Hematopoietic multipotent progenitor cell (in vitro differentiated cells): ENCODE measurements around the gene ZNF91. TPM values are rescaled to one million over a fixed set of nuclear protein-coding genes. Genes with fewer than 3 reads are reported as not detected.
"Not testable (repeated sequence)": the region's sequence is repeated elsewhere in the genome, so short reads cannot be mapped to it uniquely, and the experiment has no call there.

Experiments
- DNase-seq, 3 donors: peaks; one replicate each; pipeline ENCODE4 v3.0.0-alpha.2; 2011 to 2015; ENCODE audit warnings: low read depth in 2 of 3, low spot score in 2 of 3
- small RNA-seq: library from RNA; depleted of rRNA; stranded (forward); fragments of <200 nt; gene quantifications from one replicate; pipeline ENCODE3, GENCODE V24; 2012
- total RNA-seq: library from RNA; depleted of rRNA; stranded (reverse); fragments of >200 nt; gene quantifications from one replicate; pipeline ENCODE4 v1.2.3, GENCODE V29; 2012

The ZNF91 gene
- total RNA-seq, 1 donor: 21.8 TPM

- DNase-seq: not testable (repeated sequence)
These were observed 73.9 kb downstream of the ZNF91 start for GRCh38 chr19:23321403-23321802.

- not testable (repeated sequence) for DNase-seq
These were observed 75.7 kb downstream of the ZNF91 start for GRCh38 chr19:23319571-23319970.

- DNase-seq: not testable (repeated sequence)
These were observed 76.3 kb downstream of the ZNF91 start for GRCh38 chr19:23318941-23319340.

- no peak for DNase-seq
These were observed 77.1 kb downstream of the ZNF91 start for GRCh38 chr19:23318143-23318542.

GRCh38 chr19:23315286-23315685, 80.0 kb downstream of the ZNF91 start:
- no peak for DNase-seq

GRCh38 chr19:23314505-23315251, 80.6 kb downstream of the ZNF91 start:
- no peak for DNase-seq

- DNase-seq: no peak
These were observed 82.1 kb downstream of the ZNF91 start for GRCh38 chr19:23313196-23313595.

- DNase-seq: no peak
These were observed 82.8 kb downstream of the ZNF91 start for GRCh38 chr19:23312515-23312914.

DNA sequence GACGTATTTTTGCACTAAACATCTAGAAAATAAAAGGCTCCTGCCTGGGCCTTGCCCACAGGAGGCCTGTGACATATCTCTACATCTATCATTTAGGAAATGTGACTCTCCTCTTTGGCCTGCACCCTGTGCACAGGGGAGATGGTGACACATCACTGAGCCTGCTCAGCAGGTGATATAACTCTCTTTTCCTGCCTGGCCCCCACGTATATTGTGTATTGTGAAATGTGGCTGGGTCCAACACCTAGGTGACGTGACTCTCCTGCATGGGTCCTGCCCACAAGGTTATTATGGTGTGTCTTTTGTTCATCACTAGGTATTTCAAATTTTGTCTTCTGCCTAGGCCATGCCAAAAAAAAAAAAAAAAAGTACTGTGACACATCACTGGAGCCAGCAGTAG, 83.7 kb downstream of the ZNF91 start:
- DNase-seq: no peak

DNA sequence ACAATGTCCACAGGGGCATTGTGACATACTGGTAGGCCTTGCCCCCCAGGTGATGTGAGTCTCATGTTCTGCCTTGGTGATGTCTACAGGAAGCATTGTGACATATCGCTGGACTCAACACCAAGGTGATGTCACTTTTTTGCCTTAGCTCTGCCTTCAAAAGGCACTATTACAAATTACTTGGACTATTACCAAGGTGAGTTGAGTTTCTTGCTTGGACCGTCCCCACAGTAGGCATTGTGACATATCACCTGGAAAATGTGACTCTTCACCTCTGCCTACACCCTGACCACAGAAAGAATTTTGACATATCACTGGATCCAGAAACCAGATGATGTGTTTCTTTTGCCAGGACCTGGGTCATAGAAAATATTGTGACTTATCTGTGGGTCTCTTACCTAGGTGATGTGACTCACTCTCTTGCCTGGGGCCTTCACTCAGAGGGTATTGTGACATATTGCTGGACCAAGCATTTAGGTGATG, 84.5 kb downstream of the ZNF91 start:
- DNase-seq: no peak

- no peak for DNase-seq
These were observed 85.3 kb downstream of the ZNF91 start for GRCh38 chr19:23309926-23310325.

DNA sequence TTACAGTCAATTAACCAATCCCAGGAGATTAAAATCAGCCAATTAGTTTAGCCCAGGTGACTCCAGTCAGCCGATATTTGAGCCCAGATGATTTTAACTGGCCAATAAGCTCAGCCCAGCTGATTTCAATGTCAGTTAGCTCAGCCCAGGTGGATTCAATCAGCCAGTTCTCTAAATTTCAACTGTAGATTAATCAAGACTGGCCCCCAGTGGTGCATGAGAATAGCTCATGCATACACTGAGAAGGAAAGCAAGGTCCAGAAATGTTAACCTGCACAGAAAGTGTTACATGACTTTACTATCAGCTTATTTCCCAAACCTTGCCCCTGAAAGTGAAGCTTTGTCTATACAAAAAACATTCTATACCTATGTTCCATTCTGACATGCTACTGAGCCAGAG, 89.7 kb downstream of the ZNF91 start:
- DNase-seq: peak in 1 of 3 donors; percentile 6

DNA sequence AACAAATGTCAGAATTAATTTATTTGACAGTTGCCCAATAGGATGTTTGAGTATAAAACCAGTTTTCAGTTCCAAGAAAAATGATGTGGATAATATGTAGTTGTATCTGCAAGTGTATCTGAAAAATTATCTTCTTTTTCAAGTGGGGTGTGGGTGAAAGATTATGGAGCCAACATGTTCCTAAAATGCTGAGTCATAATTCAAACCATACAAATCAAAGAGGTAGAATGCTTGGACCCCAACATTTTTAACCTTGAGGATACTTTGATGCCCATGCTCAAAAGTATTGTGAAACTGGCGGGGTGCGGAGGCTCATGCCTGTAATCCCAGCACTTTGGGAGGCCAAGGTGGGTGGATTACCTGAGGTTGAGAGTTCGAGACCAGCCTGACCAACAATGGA, 91.0 kb downstream of the ZNF91 start:
- DNase-seq: no peak

DNA sequence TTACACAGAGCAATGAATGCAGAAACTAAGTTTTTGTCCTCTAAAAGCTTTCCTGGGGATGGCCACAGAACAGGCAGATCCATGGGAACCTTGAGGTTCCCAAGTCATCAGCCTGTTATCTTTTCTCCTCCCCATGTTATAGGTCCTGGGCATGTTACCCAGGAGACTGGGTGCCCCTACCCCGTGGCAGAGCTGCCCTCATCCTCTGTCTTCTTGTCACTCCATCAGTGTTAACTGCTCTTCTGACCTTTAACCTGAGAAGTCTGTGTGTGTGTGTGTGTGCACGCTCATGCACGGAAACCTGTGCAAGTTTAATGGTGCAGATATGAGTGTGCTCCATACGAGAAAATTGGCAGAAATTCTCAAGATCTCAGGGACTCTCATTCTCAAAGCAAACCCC, 101.1 kb downstream of the ZNF91 start:
- DNase-seq: no peak

DNA sequence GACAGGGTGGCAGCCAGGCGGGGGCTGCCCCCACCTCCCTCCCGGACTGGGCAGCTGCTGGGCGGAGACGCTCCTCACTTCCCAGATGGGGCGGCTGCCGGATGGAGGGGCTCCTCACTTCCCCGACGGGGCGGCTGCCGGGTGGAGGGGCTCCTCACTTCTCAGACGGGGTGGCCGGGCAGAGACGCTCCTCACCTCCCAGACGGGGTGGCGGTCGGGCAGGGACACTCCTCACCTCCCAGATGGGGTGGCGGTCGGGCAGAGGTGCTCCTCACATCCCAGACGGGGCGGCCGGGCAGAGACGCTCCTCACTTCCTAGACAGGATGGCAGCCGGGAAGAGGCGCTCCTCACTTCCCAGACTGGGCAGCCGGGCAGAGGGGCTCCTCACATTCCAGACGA, 105.3 kb downstream of the ZNF91 start:
- DNase-seq: not testable (repeated sequence)

Small RNAs within 50 kb of the gene (small RNA-seq; reads per million reads assigned to genes)
- gene VN1R91P: not detected

Other genes starting within 250 kb of the ZNF91 start
- gene ZNF724, start 145.1 kb downstream of the ZNF91 start, total RNA-seq: 6.7 TPM